NCI-H748 (cell line): ENCODE measurements around the gene DLD.

ENCODE experiments used
- DNase-seq: peaks from one replicate; lab custom pipeline; 2025; ENCODE audit not compliant: unreplicated experiment; lab: John Stamatoyannopoulos, UW

DLD gene

GRCh38 chr7:107967420-107967819 lies 76.4 kb downstream of the DLD start:
- DNase-seq, result peak; percentile 68

- DNase-seq, result no peak
Observed at GRCh38 chr7:107968449-107968848, 77.5 kb downstream of the DLD start.

GRCh38 chr7:107969856-107970255 lies 78.9 kb downstream of the DLD start:
- DNase-seq, result no peak
